Ascending aorta (tissue), 2 donors: ENCODE measurements around the gene KLHL30. TPM values are rescaled to one million over a fixed set of nuclear protein-coding genes. Genes with fewer than 3 reads are reported as not detected.

Experiments
- DNase-seq, 2 donors: peaks; one replicate each; pipeline ENCODE4 v3.0.0-alpha.2; 2019; ENCODE audit warnings: low spot score in 2 of 2
- H3K27ac ChIP-seq, 2 donors: fragments of 200-600 bp; sonication (generic); one replicate each; pipeline ENCODE4 v1.5.1; 2016 to 2017; ENCODE audit warnings: mild to moderate bottlenecking in 1 of 2
- H3K27me3 ChIP-seq: fragments of 200-600 bp; sonication (generic); one replicate; pipeline ENCODE4 v1.5.1; 2017
- H3K36me3 ChIP-seq, 2 donors: fragments of 200-600 bp; sonication (generic); one replicate each; pipeline ENCODE4 v1.5.1; 2016
- H3K4me1 ChIP-seq, 2 donors: fragments of 200-600 bp; sonication (generic); one replicate each; pipeline ENCODE4 v1.5.1; 2016 to 2017; ENCODE audit warnings: mild to moderate bottlenecking in 1 of 2
- H3K4me3 ChIP-seq, 2 donors: fragments of 200-600 bp; sonication (generic); one replicate each; pipeline ENCODE4 v1.5.1; 2016 to 2017; ENCODE audit warnings: mild to moderate bottlenecking in 1 of 2
- H3K9me3 ChIP-seq, 2 donors: fragments of 200-600 bp; sonication (generic); one replicate each; pipeline ENCODE4 v1.5.1; 2016
- intact Hi-C: fragments of 100-400 bp; cut with DNase I; formaldehyde crosslinking; loops from one replicate; pipeline ENCODE4 v1.15.1; 2023
- total RNA-seq: library from RNA; depleted of rRNA; stranded (reverse); fragments of >200 nt; gene quantifications from one replicate; pipeline ENCODE4 v1.1.0, GENCODE V29; 2016
- TF ChIP-seq, protein P1 (sequence below), 3 experiments: fragments of 200-600 bp in 2 of 3; fragments of 450-650 bp in 1 of 3; sonication (generic) in 2 of 3; IDR thresholded peaks; one replicate each; pipeline ENCODE4 v1.5.1; 2016 to 2019; ENCODE audit warnings: antibody characterized with exemption in 3 of 3, mild to moderate bottlenecking in 1 of 3, moderate library complexity in 1 of 3

KLHL30 gene
- total RNA-seq, 1 donor from 2014 or later, result 28.2 TPM

DNA sequence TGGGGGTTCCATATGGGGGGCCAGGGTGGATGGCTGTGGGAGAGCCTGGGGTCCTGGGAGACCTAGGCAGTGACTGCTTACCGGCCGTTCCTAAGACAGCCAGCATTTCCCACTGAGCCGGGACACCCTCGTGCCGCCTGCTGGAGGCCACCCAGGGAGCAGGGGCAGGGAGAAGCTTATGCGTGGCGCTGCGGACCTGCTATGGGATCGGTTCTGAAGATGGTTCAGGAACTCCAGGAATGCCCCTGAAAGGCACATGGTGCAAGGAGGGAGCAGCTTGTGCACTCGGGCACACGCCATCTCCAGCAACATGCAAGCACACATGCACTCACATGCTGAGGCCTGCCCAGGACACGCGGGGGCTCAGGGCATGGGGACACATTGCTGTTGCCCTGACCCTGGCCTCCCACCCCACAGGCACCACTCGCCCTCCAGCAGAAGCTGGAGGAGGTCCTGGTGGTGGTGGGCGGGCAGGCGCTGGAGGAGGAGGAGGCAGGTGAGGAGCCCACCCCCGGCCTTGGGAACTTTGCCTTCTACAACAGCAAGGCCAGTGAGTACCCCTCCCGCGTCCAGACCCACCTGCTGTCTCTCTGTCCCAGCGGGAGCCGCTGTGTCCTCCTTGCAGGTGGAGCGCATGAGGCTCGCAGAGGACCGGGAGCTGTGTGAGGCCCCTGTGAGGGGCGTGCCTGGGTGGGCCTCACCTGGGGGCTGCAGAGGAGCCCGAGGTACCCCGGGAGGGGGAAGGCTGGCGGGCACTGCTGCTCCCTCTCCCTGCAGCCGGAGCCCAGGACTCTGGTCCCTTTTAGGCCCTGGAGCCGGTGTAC lies 4.1 kb downstream of the KLHL30 start:
- TF ChIP-seq, protein P1, sequence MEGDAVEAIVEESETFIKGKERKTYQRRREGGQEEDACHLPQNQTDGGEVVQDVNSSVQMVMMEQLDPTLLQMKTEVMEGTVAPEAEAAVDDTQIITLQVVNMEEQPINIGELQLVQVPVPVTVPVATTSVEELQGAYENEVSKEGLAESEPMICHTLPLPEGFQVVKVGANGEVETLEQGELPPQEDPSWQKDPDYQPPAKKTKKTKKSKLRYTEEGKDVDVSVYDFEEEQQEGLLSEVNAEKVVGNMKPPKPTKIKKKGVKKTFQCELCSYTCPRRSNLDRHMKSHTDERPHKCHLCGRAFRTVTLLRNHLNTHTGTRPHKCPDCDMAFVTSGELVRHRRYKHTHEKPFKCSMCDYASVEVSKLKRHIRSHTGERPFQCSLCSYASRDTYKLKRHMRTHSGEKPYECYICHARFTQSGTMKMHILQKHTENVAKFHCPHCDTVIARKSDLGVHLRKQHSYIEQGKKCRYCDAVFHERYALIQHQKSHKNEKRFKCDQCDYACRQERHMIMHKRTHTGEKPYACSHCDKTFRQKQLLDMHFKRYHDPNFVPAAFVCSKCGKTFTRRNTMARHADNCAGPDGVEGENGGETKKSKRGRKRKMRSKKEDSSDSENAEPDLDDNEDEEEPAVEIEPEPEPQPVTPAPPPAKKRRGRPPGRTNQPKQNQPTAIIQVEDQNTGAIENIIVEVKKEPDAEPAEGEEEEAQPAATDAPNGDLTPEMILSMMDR (IDR thresholded peaks at IDR 0.05), result no peak
- peak overlapping the region; percentile 17 to 35 for H3K4me3 ChIP-seq
- peak overlapping the region; percentile 39 to 73 for H3K27ac ChIP-seq
- DNase-seq, result no peak
- peaks cover 19 to 47% of the 10 kb centered on the region in 2 donors for H3K4me1 ChIP-seq
- no peaks in the 10 kb centered on the region for H3K9me3 ChIP-seq
- intact Hi-C loops, result loop anchor here (2.0 to 10.0 kb wide), 2 partner anchors 26 to 288 kb away; partner anchors contain the start of gene RAMP1
- no peaks in the 10 kb centered on the region for H3K27me3 ChIP-seq
- H3K36me3 ChIP-seq, result peaks cover 5 to 13% of the 10 kb centered on the region in 2 donors

DNA sequence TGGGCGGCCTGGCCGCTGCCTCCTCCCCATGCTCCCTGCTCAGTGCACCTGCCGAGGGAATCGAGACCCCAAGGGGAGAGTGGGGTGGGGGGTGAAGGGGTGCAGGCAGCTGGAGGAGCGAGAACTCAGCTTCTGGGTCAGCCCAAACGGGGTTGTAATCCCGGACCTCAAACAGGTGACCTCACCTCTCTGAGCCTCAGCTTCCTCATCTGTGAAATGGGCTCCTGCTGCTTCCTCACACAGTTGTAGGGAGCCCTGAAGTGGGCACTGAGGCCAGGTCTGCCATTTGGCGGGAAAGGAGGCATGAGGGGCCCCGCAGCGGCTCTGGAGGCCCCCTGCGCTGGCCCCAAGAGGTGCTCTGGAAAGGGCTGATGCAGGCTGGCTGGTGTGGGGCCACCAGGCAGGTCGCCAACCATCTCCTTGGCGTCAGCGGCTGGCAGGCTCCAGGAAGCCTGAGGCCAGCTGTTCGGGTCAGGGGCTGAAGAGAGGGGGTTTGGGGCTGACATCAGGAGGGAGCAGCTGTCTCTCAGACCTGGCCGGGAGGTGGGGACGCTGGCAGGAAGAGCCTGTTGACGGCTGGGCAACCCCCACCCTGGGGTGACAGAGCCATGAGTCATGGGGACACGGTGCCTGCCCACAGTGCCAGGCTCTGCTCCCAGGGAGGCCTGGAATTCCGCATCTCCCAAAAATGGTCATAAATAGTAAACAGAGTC lies 4.9 kb downstream of the KLHL30 start:
- TF ChIP-seq, protein P1 (IDR thresholded peaks at IDR 0.05), result no peak
- Histone ChIP-seq H3K4me1 (peaks cover 17 to 39% of the 10 kb centered on the region in 2 donors), H3K27me3 (no peaks in the 10 kb centered on the region), H3K9me3 (no peaks in the 10 kb centered on the region), H3K4me3 (peak overlapping the region; percentile 9 to 35), H3K27ac (peak overlapping the region; percentile 69 to 73), H3K36me3 (peaks cover 5 to 13% of the 10 kb centered on the region in 2 donors)
- DNase-seq, result peak; percentile 29 to 85
- intact Hi-C loops, result loop anchor here (2.0 to 10.0 kb wide), 2 partner anchors 25 to 289 kb away; partner anchors contain the start of gene RAMP1

DNA sequence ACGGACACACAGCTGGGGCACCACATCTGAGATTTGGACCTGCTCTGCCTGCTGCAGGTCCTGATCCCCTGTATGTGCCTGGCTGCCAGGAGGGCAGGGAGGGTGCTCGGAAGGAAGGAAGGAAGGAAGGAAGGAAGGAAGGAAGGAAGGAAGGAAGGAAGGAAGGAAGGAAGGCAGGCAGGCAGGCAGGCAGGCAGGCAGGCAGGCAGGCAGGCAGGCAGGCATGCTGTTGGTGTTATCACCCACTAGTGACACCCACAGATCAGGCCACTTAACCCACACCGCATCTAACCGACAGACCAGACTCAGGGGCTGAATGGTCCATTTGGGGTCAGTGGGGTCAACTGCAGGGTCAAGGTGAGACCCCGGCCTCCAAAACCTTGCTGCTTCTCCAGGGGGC lies 5.8 kb downstream of the KLHL30 start:
- TF ChIP-seq, protein P1 (IDR thresholded peaks at IDR 0.05), result no peak
- Histone ChIP-seq H3K4me3 (no peak overlapping the region), H3K4me1 (peaks cover 16 to 31% of the 10 kb centered on the region in 2 donors), H3K27me3 (no peaks in the 10 kb centered on the region), H3K36me3 (peaks cover 10 to 13% of the 10 kb centered on the region in 2 donors), H3K27ac (peak overlapping the region; percentile 69 to 73), H3K9me3 (no peaks in the 10 kb centered on the region)
- DNase-seq, result no peak
- intact Hi-C loops, result loop anchor here (10.0 kb wide), 1 partner anchor 289 kb away; the partner anchor contains the start of gene RAMP1

DNA sequence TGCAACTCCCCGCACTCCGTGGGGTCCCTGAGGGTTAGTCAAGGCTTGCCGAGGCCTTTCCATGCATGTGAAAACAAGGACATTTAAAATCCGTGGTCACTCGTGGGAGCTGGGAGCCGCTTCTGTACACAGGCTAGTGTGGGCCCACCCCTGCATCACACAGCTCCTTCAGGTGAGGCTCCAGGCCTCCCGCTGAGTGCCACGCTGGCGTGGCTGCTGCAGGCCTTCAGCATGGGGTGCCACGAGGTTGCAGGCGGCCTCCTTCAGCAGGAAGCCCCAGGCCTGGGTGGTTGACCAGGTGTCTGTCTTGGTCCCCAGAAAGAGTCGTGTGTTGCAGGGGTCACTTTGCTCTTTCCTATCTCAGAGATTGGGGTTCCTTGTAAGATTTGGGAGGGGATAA lies 6.6 kb downstream of the KLHL30 start:
- no peak for DNase-seq
- Histone ChIP-seq H3K27ac (peak overlapping the region in 1 of 2 donors; percentile 73), H3K36me3 (peaks cover 10 to 13% of the 10 kb centered on the region in 2 donors), H3K4me1 (peaks cover 11 to 31% of the 10 kb centered on the region in 2 donors), H3K27me3 (no peaks in the 10 kb centered on the region), H3K4me3 (no peak overlapping the region), H3K9me3 (no peaks in the 10 kb centered on the region)
- intact Hi-C loops, result loop anchor here (10.0 kb wide), 1 partner anchor 290 kb away; the partner anchor contains the start of gene RAMP1
- TF ChIP-seq, protein P1 (IDR thresholded peaks at IDR 0.05), result no peak

DNA sequence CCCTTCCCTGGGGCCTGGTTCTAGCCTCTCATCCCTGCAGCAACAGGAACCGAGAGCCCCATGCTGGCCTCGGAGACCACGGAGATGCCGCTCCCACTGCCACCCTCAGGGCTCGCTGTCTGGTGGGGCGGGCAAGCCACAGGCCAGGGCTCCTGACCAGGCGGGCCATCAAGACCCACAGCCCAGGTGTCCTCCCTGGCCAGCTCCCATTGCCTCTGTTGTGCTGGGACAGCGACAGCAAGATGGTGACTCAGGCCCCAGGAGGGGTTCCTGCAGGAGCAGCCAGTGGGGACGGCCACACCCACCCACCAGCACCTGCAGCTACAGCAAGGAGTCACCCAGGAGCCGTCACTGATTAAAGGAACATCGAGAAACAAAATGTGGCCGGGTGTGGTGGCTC lies 7.4 kb downstream of the KLHL30 start:
- TF ChIP-seq, protein P1 (IDR thresholded peaks at IDR 0.05), result no peak
- peaks cover 11 to 30% of the 10 kb centered on the region in 2 donors for H3K4me1 ChIP-seq
- H3K4me3 ChIP-seq, result no peak overlapping the region
- no peaks in the 10 kb centered on the region for H3K27me3 ChIP-seq
- H3K9me3 ChIP-seq, result no peaks in the 10 kb centered on the region
- DNase-seq, result no peak
- no peak overlapping the region for H3K27ac ChIP-seq
- peaks cover 12 to 14% of the 10 kb centered on the region in 2 donors for H3K36me3 ChIP-seq
- intact Hi-C loops, result loop anchor here (10.0 kb wide), 1 partner anchor 291 kb away; the partner anchor contains the start of gene RAMP1
